ENCODE measurements around the gene ATP2C2. TPM values are rescaled to one million over a fixed set of nuclear protein-coding genes. Genes with fewer than 3 reads are reported as not detected.

The ATP2C2 gene
- total and polyA plus RNA-seq, 8 donors: 11.2 to 52.8 (median 22.2) TPM

DNA sequence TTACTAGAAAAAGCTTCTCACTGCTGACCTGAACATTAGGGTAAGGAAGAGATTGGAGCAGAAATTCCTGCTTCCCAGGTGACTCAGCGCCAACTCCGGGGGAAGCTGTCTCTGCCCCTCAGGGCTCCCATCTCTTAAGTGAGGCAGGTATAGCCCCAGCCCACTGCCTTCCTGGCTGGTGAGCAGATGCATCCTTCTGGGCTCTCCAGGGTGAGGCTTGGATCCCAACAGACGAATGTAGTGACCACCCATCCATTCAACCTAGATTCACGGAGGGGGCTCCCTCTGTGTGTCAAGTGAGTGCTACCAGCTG is 3.2 kb downstream of the ATP2C2 start:
- intact Hi-C loops (cut with DNase I): no loop called here
- peaks cover 9 to 27% of the 10 kb centered on the region in 2 donors for H3K4me1 ChIP-seq
- no peak overlapping the region for H3K27ac ChIP-seq
- DNase-seq (no peak), ATAC-seq (no peak)
- H3K9me3 ChIP-seq: no peaks in the 10 kb centered on the region
- TF ChIP-seq CTCF (IDR thresholded peaks at IDR 0.05): no peak
- H3K4me3 ChIP-seq: no peak overlapping the region
- H3K36me3 ChIP-seq: no peaks in the 10 kb centered on the region
- peaks cover 20 to 42% of the 10 kb centered on the region in 2 donors for H3K27me3 ChIP-seq

DNA sequence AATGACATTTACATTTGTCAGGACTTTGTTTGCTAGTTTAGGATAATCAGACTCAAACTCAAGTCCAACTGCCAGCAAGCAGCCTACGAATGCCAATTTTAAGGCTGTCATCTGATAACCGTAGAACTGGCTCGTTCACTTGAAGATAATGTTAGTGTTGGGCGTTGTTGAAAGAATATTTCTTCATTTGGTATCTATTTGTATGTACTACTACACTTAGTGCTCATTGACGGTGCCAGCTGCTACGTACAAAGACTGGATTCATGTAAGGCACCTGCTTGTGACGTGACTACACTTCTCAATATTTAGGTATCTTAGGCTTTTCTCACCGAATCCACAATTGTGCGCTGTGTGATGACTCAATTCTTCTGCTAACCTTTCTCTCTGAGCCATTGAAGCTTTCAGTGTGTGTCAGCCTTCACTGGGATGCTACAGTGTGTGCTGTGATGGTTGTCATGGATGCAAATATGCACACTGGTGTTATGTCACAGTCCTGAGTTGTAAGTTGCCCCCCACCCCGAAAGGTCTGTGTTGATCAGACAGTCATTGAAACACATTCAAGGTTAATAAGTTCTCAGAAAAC is 5.7 kb downstream of the ATP2C2 start:
- no peak overlapping the region for H3K4me3 ChIP-seq
- TF ChIP-seq CTCF (IDR thresholded peaks at IDR 0.05): no peak
- H3K27ac ChIP-seq: no peak overlapping the region
- DNase-seq (no peak), ATAC-seq (peak; percentile 11)
- intact Hi-C loops (cut with DNase I): no loop called here
- peaks cover 5 to 17% of the 10 kb centered on the region in 2 donors for H3K27me3 ChIP-seq
- H3K4me1 ChIP-seq: peaks cover 3 to 20% of the 10 kb centered on the region in 2 donors
- no peaks in the 10 kb centered on the region for H3K9me3 ChIP-seq
- no peaks in the 10 kb centered on the region for H3K36me3 ChIP-seq

DNA sequence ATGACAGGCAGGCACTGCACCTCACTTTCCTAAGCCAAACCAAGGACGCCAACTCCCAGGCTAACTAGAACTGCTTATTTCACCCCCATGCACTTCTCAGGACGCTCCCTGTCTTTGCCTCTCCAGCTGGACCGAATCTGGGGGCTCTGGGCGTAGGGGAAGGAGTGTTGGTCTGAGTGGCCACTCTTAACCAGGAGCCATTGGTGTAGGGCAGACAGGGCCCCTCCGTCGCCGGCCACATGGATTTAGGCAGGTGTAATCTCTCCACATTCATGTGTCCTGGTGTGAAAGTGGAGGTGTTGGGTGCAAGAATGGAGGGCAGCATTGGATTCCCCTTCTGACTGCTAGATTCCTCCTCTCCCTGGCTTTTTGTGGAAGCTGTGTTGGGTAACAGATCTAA is 9.8 kb downstream of the ATP2C2 start:
- DNase-seq: no peak
- Histone ChIP-seq H3K27me3 (no peaks in the 10 kb centered on the region), H3K4me1 (peaks cover 3 to 16% of the 10 kb centered on the region in 2 donors), H3K27ac (peak overlapping the region in 1 of 2 donors; percentile 13), H3K36me3 (no peaks in the 10 kb centered on the region), H3K4me3 (no peak overlapping the region), H3K9me3 (no peaks in the 10 kb centered on the region)
- no peak for ATAC-seq
- intact Hi-C loops (cut with DNase I): no loop called here
- TF ChIP-seq CTCF (IDR thresholded peaks at IDR 0.05): no peak

DNA sequence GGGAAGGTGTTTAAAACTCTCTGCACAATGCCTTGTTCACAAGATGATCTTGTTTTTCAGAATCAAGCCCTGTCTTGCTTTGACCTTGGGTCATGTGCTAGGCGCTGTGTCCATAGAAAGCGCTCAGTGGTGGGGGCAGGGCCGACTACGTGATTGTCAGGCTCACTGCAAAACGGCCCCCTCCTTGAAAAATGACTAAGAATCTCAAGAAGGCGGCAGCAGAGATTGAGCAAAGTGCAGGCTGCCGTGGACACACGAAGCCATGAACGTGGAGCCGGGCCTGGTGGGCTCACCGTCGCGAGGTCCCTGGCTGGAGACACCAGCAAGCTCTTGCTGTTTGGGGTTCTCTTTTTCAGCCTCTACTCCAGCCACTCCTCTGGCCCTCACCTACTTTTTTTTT is 10.2 kb downstream of the ATP2C2 start:
- peak; percentile 37 for ATAC-seq
- DNase-seq: peak in 1 of 4 donors; percentile 40
- Histone ChIP-seq H3K27me3 (no peaks in the 10 kb centered on the region), H3K9me3 (no peaks in the 10 kb centered on the region), H3K27ac (peak overlapping the region in 1 of 2 donors; percentile 13), H3K4me3 (no peak overlapping the region), H3K36me3 (no peaks in the 10 kb centered on the region), H3K4me1 (peaks cover 3 to 11% of the 10 kb centered on the region in 2 donors)
- intact Hi-C loops (cut with DNase I): no loop called here
- TF ChIP-seq CTCF (IDR thresholded peaks at IDR 0.05): no peak

DNA sequence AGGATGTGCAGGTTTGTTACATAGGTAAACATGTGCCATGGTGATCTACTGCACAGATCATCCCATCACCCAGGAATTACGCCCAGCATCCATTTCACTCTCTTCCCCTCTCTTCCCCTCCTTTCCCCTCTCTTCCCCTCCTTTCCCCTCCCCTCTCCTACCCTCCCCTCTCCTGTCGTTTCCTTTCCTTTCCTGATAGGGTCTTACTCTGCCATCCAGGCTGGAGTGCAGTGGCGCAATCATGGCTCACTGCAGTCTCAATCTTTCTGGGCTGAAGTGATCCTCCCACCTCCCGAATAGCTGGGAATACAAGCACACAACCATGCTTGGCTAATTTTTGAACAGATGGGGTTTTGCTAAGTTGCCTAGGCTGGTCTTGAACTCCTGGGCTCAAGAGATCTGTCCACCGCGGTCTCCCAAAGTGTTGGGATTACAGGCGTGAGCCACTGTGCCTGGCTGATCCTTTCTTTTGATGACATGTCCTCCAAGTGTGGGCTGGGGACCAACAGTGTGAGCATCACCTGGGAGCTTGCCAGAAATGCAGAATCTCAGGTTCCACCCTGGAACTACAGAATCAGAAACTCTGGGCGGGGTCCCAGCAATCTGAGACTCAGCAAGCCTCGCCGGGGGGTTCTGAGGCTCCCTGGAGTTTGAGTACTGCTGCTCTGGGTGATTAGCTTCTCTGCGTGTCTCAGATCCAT is 10.8 kb downstream of the ATP2C2 start:
- DNase-seq: peak in 1 of 4 donors; percentile 54
- intact Hi-C loops (cut with DNase I): no loop called here
- Histone ChIP-seq H3K4me3 (no peak overlapping the region), H3K4me1 (peaks cover 0 to 11% of the 10 kb centered on the region in 2 donors), H3K9me3 (no peaks in the 10 kb centered on the region), H3K27me3 (no peaks in the 10 kb centered on the region), H3K27ac (peak overlapping the region in 1 of 2 donors; percentile 51), H3K36me3 (no peaks in the 10 kb centered on the region)
- peak; percentile 67 for ATAC-seq
- TF ChIP-seq CTCF (IDR thresholded peaks at IDR 0.05): no peak
